SH-SY5Y (cell line): ENCODE data around the gene ARHGAP42.

Experiments
- GATA2 ChIP-seq: IDR thresholded peaks from 2 replicates; pipeline ENCODE4 v1.6.1; 2011; ENCODE audit warnings: mild to moderate bottlenecking, low read depth, low read length
- GATA3 ChIP-seq: IDR thresholded peaks from 2 replicates; pipeline ENCODE4 v1.6.1; 2011; ENCODE audit warnings: low read depth, mild to moderate bottlenecking, low read length, moderate library complexity

The ARHGAP42 gene

GRCh38 chr11:100863080-100863581 is 176.0 kb downstream of the ARHGAP42 start:
- TF ChIP-seq GATA3: no peak
- no peak for TF ChIP-seq GATA2

- TF ChIP-seq GATA2 (no peak), GATA3 (no peak)
Observed at GRCh38 chr11:100865443-100866065, 178.5 kb downstream of the ARHGAP42 start.

- TF ChIP-seq GATA3 (no peak), GATA2 (no peak)
Observed at GRCh38 chr11:100866453-100866852, 179.4 kb downstream of the ARHGAP42 start.

- no peak for TF ChIP-seq GATA3
- no peak for TF ChIP-seq GATA2
Observed at GRCh38 chr11:100867606-100868005, 180.5 kb downstream of the ARHGAP42 start.

GRCh38 chr11:100869328-100869727 is 182.2 kb downstream of the ARHGAP42 start:
- TF ChIP-seq GATA3 (no peak), GATA2 (no peak)

GRCh38 chr11:100870138-100870537 is 183.1 kb downstream of the ARHGAP42 start:
- no peak for TF ChIP-seq GATA3

- no peak for TF ChIP-seq GATA2
- TF ChIP-seq GATA3: no peak
Observed at GRCh38 chr11:100872951-100873740, 186.1 kb downstream of the ARHGAP42 start.

GRCh38 chr11:100874203-100874602 is 187.1 kb downstream of the ARHGAP42 start:
- TF ChIP-seq GATA2 (no peak), GATA3 (no peak)

GRCh38 chr11:100875521-100875869 is 188.4 kb downstream of the ARHGAP42 start:
- TF ChIP-seq GATA2 (no peak), GATA3 (no peak)

- no peak for TF ChIP-seq GATA3
- no peak for TF ChIP-seq GATA2
Observed at GRCh38 chr11:100876815-100877520, 189.9 kb downstream of the ARHGAP42 start.

- TF ChIP-seq GATA3: no peak
- TF ChIP-seq GATA2: no peak
Observed at GRCh38 chr11:100878474-100878873, 191.4 kb downstream of the ARHGAP42 start.

- TF ChIP-seq GATA3: no peak
- no peak for TF ChIP-seq GATA2
Observed at GRCh38 chr11:100882957-100883356, 195.9 kb downstream of the ARHGAP42 start.

GRCh38 chr11:100883830-100884229 is 196.7 kb downstream of the ARHGAP42 start:
- TF ChIP-seq GATA3: no peak
- no peak for TF ChIP-seq GATA2

GRCh38 chr11:100887659-100888058 is 200.6 kb downstream of the ARHGAP42 start:
- no peak for TF ChIP-seq GATA2

GRCh38 chr11:100888836-100889235 is 201.7 kb downstream of the ARHGAP42 start:
- TF ChIP-seq GATA3 (no peak), GATA2 (no peak)

GRCh38 chr11:100889758-100890157 is 202.7 kb downstream of the ARHGAP42 start:
- no peak for TF ChIP-seq GATA3
- TF ChIP-seq GATA2: no peak

- TF ChIP-seq GATA2 (no peak), GATA3 (no peak)
Observed at GRCh38 chr11:100890789-100891188, 203.7 kb downstream of the ARHGAP42 start.
